Measurements from ENCODE around the gene ARFIP2. TPM values are rescaled to one million over a fixed set of nuclear protein-coding genes. Genes with fewer than 3 reads are reported as not detected.

ARFIP2 gene
- total RNA-seq, 1 experiment from 2014 or later = 65.0 TPM

- no peak for TF ChIP-seq EZH2 (IDR thresholded peaks at IDR 0.05; ENCODE audit: borderline replicate concordance, low read depth, low read length, poor library complexity, severe bottlenecking)
- TF ChIP-seq CTCF (conservative IDR thresholded peaks at IDR 0.05; ENCODE audit: low read depth, low read length) = no peak
- Histone ChIP-seq H3K4me1 (ENCODE audit: insufficient read depth, low read length, poor library complexity, severe bottlenecking) (peaks cover 30% of the 10 kb centered on the region), H3K9me3 (ENCODE audit: low read depth, low read length, poor library complexity, severe bottlenecking) (no peaks in the 10 kb centered on the region), H3K36me3 (ENCODE audit: insufficient read depth, low read length, poor library complexity, severe bottlenecking) (peaks cover 21% of the 10 kb centered on the region), H3K27me3 (replicated peaks; ENCODE audit: insufficient read depth, low read depth, low read length, poor library complexity) (no peaks in the 10 kb centered on the region), H3K4me3 (ENCODE audit: low read depth, low read length, poor library complexity, severe bottlenecking) (no peak overlapping the region), H3K27ac (ENCODE audit: low read depth, low read length, poor library complexity, severe bottlenecking) (peak overlapping the region; percentile 62)
- DNase-seq (ENCODE audit: low spot score) = peak; percentile 97
- intact Hi-C loops (cut with micrococcal nuclease; ENCODE audit: unreplicated experiment) = loop anchor here (5.0 to 10.0 kb wide), 2 partner anchors 148 to 234 kb away; partner anchors contain the start of genes CNGA4, FHIP1B and TPP1
- ChIA-PET POLR2A (ENCODE audit: low non-redundant PET) (no interaction called here), CTCF (interaction anchor here (0.5 to 1.1 kb wide), 4 partner anchors 25 to 204 kb away, joined by 3 to 7 read pairs (median 4); no protein-coding TSS in a partner anchor)
- no TSS peak for BruUV-seq (replicated peaks)
Measured at GRCh38 chr11:6468712-6469495, 12.2 kb downstream of the ARFIP2 start.

GRCh38 chr11:6459099-6459450, 22.1 kb downstream of the ARFIP2 start:
- H3K4me1 ChIP-seq (ENCODE audit: insufficient read depth, low read length, poor library complexity, severe bottlenecking) = no peaks in the 10 kb centered on the region
- TF ChIP-seq CTCF (conservative IDR thresholded peaks at IDR 0.05; ENCODE audit: low read depth, low read length) = no peak
- TF ChIP-seq EZH2 (IDR thresholded peaks at IDR 0.05; ENCODE audit: borderline replicate concordance, low read depth, low read length, poor library complexity, severe bottlenecking) = no peak
- POLR2A ChIA-PET (ENCODE audit: low non-redundant PET) = no interaction called here
- no peak overlapping the region for H3K27ac ChIP-seq (ENCODE audit: low read depth, low read length, poor library complexity, severe bottlenecking)
- H3K4me3 ChIP-seq (ENCODE audit: low read depth, low read length, poor library complexity, severe bottlenecking) = no peak overlapping the region
- CTCF ChIA-PET = no interaction called here
- H3K9me3 ChIP-seq (ENCODE audit: low read depth, low read length, poor library complexity, severe bottlenecking) = no peaks in the 10 kb centered on the region
- no TSS peak for BruUV-seq (replicated peaks)
- DNase-seq (ENCODE audit: low spot score) = no peak
- H3K27me3 ChIP-seq (replicated peaks; ENCODE audit: insufficient read depth, low read depth, low read length, poor library complexity) = no peaks in the 10 kb centered on the region
- intact Hi-C loops (cut with micrococcal nuclease; ENCODE audit: unreplicated experiment) = no loop called here
- H3K36me3 ChIP-seq (ENCODE audit: insufficient read depth, low read length, poor library complexity, severe bottlenecking) = peaks cover 39% of the 10 kb centered on the region

- Histone ChIP-seq H3K4me1 (ENCODE audit: insufficient read depth, low read length, poor library complexity, severe bottlenecking) (no peaks in the 10 kb centered on the region), H3K27me3 (replicated peaks; ENCODE audit: insufficient read depth, low read depth, low read length, poor library complexity) (no peaks in the 10 kb centered on the region), H3K4me3 (ENCODE audit: low read depth, low read length, poor library complexity, severe bottlenecking) (no peak overlapping the region), H3K36me3 (ENCODE audit: insufficient read depth, low read length, poor library complexity, severe bottlenecking) (peaks cover 34% of the 10 kb centered on the region), H3K9me3 (ENCODE audit: low read depth, low read length, poor library complexity, severe bottlenecking) (no peaks in the 10 kb centered on the region), H3K27ac (ENCODE audit: low read depth, low read length, poor library complexity, severe bottlenecking) (no peak overlapping the region)
- intact Hi-C loops (cut with micrococcal nuclease; ENCODE audit: unreplicated experiment) = no loop called here
- ChIA-PET POLR2A (ENCODE audit: low non-redundant PET) (no interaction called here), CTCF (no interaction called here)
- no peak for DNase-seq (ENCODE audit: low spot score)
- no TSS peak for BruUV-seq (replicated peaks)
- no peak for TF ChIP-seq EZH2 (IDR thresholded peaks at IDR 0.05; ENCODE audit: borderline replicate concordance, low read depth, low read length, poor library complexity, severe bottlenecking)
- no peak for TF ChIP-seq CTCF (conservative IDR thresholded peaks at IDR 0.05; ENCODE audit: low read depth, low read length)
Measured at GRCh38 chr11:6458352-6459098, 22.6 kb downstream of the ARFIP2 start.
